ENCODE measurements around the gene NKAPL. TPM values are rescaled to one million over a fixed set of nuclear protein-coding genes. Genes with fewer than 3 reads are reported as not detected.

The NKAPL gene
- total and polyA plus RNA-seq, 2 of the 13 experiments (the other 11 are each of a cell fraction or from before 2014, with no cell fraction given) = not detected

DNA sequence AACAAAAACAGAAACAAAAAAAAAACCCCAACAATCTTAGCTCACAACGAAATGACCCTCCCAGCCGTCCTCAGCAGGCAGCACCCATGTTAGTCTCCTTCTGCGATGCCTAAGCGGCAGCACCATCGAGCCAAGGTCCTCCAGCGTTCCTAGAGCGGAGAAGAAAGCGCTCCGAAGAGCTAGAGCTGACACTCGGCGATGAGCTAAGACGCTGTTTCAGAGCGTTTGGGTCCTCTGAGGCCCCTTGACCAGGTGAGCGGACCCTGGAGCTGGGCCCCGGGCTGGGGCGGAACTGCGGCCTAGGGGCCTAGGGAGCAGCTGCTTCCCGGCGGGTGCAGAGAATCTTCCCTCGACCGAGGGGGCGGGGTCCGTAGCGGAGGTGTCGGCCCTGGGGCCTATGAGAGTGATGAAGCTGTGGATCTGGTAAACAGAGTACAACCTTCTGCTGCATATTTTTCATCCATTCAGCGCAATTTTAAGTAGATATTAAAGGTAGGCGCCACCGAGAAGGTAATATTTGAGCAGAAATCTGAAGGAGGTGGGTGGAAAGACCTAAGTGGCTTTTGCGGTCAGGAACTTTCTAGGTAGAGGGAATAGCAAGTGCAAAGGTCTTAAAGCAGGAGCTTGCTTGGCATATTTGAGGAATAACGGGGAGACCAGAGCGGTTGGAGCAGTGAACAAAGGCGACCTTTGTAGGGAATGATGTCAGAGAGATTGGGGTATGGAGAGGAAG lies 8.0 kb downstream of the NKAPL start, which contains the start of gene ZSCAN26 (continued):
- TF ChIP-seq ZSCAN20 (CRISPR knock-in tag; IDR thresholded peaks at IDR 0.05; ENCODE audit: borderline replicate concordance) (peak; percentile 80; the same call in 1 of the 2 replicates), MIXL1 (CRISPR knock-in tag; IDR thresholded peaks at IDR 0.05) (0 out of 2 replicates have a peak, but pooled peaks have one; percentile 20), GATA4 (IDR thresholded peaks at IDR 0.05; ENCODE audit: borderline replicate concordance, low read depth) (0 out of 2 replicates have a peak, but pooled peaks have one; percentile 68), ZNF572 (CRISPR knock-in tag; IDR thresholded peaks at IDR 0.05) (0 out of 2 replicates have a peak, but pooled peaks have one; percentile 45), ZNF224 (CRISPR knock-in tag; IDR thresholded peaks at IDR 0.05) (no peak), POLR2A (IDR thresholded peaks at IDR 0.05; ENCODE audit: insufficient read depth in 1 of 2, low read depth in 2 of 2, low read length in 2 of 2) (peak; percentile 79 to 81), CCDC6 (CRISPR knock-in tag; IDR thresholded peaks at IDR 0.05) (peak; percentile 59; the same call in 1 of the 2 replicates), NR2F2 (IDR thresholded peaks at IDR 0.05; ENCODE audit: borderline replicate concordance, low read depth) (no peak), NFE2L1 (CRISPR knock-in tag; IDR thresholded peaks at IDR 0.05; ENCODE audit: borderline replicate concordance) (0 out of 2 replicates have a peak, but pooled peaks have one; percentile 75), ZNF747 (CRISPR knock-in tag; IDR thresholded peaks at IDR 0.05; ENCODE audit: borderline replicate concordance) (no peak), ZNF160 (CRISPR knock-in tag; IDR thresholded peaks at IDR 0.05) (peak; percentile 89), TAF1 (CRISPR knock-in tag; IDR thresholded peaks at IDR 0.05) (peak; percentile 91), ZNF720 (CRISPR knock-in tag; IDR thresholded peaks at IDR 0.05) (no peak), NR1H2 (CRISPR knock-in tag; IDR thresholded peaks at IDR 0.05; ENCODE audit: borderline replicate concordance, low read depth) (peak; percentile 62; the same call in 1 of the 2 replicates), PAF1 (CRISPR knock-in tag; IDR thresholded peaks at IDR 0.05) (no peak), ZNF430 (CRISPR knock-in tag; IDR thresholded peaks at IDR 0.05) (peak; percentile 86; the same call in 1 of the 2 replicates), MXI1 (IDR thresholded peaks at IDR 0.05; ENCODE audit: borderline replicate concordance, low read depth, low read length) (no peak), CENPT (CRISPR knock-in tag; IDR thresholded peaks at IDR 0.05; ENCODE audit: low read depth) (no peak), IRX3 (CRISPR knock-in tag; IDR thresholded peaks at IDR 0.05; ENCODE audit: borderline replicate concordance, low read depth) (peak; percentile 89), ZBTB38 (CRISPR knock-in tag; IDR thresholded peaks at IDR 0.05) (peak; percentile 69; the same call in 1 of the 2 replicates), ZNF24 (IDR thresholded peaks at IDR 0.05) (no peak), NFIB (CRISPR knock-in tag; IDR thresholded peaks at IDR 0.05; ENCODE audit: borderline replicate concordance) (no peak), ZSCAN31 (CRISPR knock-in tag; IDR thresholded peaks at IDR 0.05; ENCODE audit: low read depth) (peak; percentile 75)
- TF ChIP-seq, protein P1, sequence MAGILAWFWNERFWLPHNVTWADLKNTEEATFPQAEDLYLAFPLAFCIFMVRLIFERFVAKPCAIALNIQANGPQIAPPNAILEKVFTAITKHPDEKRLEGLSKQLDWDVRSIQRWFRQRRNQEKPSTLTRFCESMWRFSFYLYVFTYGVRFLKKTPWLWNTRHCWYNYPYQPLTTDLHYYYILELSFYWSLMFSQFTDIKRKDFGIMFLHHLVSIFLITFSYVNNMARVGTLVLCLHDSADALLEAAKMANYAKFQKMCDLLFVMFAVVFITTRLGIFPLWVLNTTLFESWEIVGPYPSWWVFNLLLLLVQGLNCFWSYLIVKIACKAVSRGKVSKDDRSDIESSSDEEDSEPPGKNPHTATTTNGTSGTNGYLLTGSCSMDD (CRISPR knock-in tag; IDR thresholded peaks at IDR 0.05) = no peak
- TF ChIP-seq, protein P2, sequence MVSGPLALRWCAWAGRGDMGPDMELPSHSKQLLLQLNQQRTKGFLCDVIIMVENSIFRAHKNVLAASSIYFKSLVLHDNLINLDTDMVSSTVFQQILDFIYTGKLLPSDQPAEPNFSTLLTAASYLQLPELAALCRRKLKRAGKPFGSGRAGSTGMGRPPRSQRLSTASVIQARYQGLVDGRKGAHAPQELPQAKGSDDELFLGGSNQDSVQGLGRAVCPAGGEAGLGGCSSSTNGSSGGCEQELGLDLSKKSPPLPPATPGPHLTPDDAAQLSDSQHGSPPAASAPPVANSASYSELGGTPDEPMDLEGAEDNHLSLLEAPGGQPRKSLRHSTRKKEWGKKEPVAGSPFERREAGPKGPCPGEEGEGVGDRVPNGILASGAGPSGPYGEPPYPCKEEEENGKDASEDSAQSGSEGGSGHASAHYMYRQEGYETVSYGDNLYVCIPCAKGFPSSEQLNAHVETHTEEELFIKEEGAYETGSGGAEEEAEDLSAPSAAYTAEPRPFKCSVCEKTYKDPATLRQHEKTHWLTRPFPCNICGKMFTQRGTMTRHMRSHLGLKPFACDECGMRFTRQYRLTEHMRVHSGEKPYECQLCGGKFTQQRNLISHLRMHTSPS (CRISPR knock-in tag; IDR thresholded peaks at IDR 0.05; ENCODE audit: low read depth) = no peak
- TF ChIP-seq, protein P3, sequence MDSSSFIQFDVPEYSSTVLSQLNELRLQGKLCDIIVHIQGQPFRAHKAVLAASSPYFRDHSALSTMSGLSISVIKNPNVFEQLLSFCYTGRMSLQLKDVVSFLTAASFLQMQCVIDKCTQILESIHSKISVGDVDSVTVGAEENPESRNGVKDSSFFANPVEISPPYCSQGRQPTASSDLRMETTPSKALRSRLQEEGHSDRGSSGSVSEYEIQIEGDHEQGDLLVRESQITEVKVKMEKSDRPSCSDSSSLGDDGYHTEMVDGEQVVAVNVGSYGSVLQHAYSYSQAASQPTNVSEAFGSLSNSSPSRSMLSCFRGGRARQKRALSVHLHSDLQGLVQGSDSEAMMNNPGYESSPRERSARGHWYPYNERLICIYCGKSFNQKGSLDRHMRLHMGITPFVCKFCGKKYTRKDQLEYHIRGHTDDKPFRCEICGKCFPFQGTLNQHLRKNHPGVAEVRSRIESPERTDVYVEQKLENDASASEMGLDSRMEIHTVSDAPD (CRISPR knock-in tag; IDR thresholded peaks at IDR 0.05) = 0 out of 2 replicates have a peak, but pooled peaks have one; percentile 52

Data from HepG2 (cell line).